RWPE2 (cell line): ENCODE data around the gene TCF3.

Source experiments
- ATAC-seq: fragments of 200-7000 bp; cut with Tn5 transposase; 3 replicates; pipeline ENCODE4 v1.9.1; 2021; ENCODE audit warnings: low read depth
- DNase-seq: peaks from one replicate; pipeline ENCODE4 v3.0.0-alpha.2; 2020; ENCODE audit warnings: low spot score
- H3K27ac ChIP-seq: fragments of 450-650 bp; 2 replicates; pipeline ENCODE4 v1.5.1; 2017; ENCODE audit warnings: mild to moderate bottlenecking; ENCODE audit not compliant: poor library complexity, severe bottlenecking
- H3K27me3 ChIP-seq: fragments of 250-450 bp; sonication (Bioruptor Pico); 2 replicates; pipeline ENCODE4 v1.5.1; 2021; ENCODE audit warnings: mild to moderate bottlenecking, moderate library complexity; ENCODE audit not compliant: insufficient read depth, poor library complexity, severe bottlenecking
- H3K36me3 ChIP-seq: fragments of 250-450 bp; sonication (Bioruptor Pico); 2 replicates; pipeline ENCODE4 v1.5.1; 2020; ENCODE audit warnings: low read depth, mild to moderate bottlenecking, moderate library complexity
- H3K4me1 ChIP-seq: fragments of 250-450 bp; sonication (Bioruptor Pico); 2 replicates; pipeline ENCODE4 v1.5.1; 2021; ENCODE audit warnings: mild to moderate bottlenecking, moderate library complexity; ENCODE audit not compliant: insufficient read depth, poor library complexity, severe bottlenecking
- H3K4me3 ChIP-seq: fragments of 250-450 bp; sonication (Bioruptor Pico); 2 replicates; pipeline ENCODE4 v1.5.1; 2021; ENCODE audit warnings: mild to moderate bottlenecking, moderate library complexity; ENCODE audit not compliant: severe bottlenecking
- H3K9me3 ChIP-seq: fragments of 250-450 bp; sonication (Bioruptor Pico); 2 replicates; pipeline ENCODE4 v1.5.1; 2021; ENCODE audit warnings: mild to moderate bottlenecking, moderate library complexity; ENCODE audit not compliant: severe bottlenecking
- CTCF ChIP-seq: fragments of 450-650 bp; IDR thresholded peaks from one replicate; pipeline ENCODE4 v1.5.1; 2017; ENCODE audit warnings: mild to moderate bottlenecking, moderate library complexity; ENCODE audit not compliant: poor library complexity, severe bottlenecking

Gene TCF3

DNA sequence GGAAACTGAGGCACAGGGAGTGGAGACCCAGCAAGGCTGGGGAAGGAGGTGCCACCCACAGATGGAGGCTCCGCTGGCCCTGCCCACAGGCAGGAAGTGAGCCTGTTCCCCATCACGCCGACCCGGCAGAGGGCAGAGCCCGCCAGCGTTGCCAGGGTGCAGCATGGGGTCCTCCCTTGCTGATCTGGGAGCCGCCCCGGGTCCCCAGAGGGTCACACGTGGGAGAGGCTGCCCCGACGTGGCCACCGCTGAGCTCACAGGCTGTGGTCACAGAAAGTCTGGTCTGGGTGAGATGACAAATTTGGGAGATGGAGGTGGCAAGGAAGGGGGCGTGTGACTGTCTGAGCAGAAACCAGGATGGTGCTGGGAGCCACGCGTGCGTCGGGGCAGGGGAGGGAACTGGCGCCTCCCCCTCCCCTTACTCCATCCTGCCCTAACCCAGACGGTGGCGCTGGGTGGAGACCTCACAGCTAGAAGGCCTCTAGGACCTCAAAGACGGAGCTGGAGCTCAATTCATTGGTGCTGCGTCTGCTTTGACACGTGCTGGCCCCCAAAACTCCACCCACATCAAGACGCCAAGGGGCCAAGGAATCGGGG lies 92.0 kb downstream of the TCF3 start:
- no peaks in the 10 kb centered on the region for H3K9me3 ChIP-seq
- H3K27me3 ChIP-seq, result no peaks in the 10 kb centered on the region
- 0 out of 2 replicates have a peak, but pooled peaks cover 5% of the 10 kb centered on the region for H3K36me3 ChIP-seq
- no peak for TF ChIP-seq CTCF
- H3K4me1 ChIP-seq, result no peaks in the 10 kb centered on the region
- ATAC-seq, result no peak
- DNase-seq, result no peak
- no peak overlapping the region for H3K4me3 ChIP-seq
- no peak overlapping the region for H3K27ac ChIP-seq
